ENCODE measurements around the gene STUB1.

- TF ChIP-seq REST (IDR thresholded peaks at IDR 0.05; ENCODE audit: insufficient read depth in 1 of 2, low read depth in 2 of 2, low read length in 2 of 2) (no peak), POLR2AphosphoS5 (IDR thresholded peaks at IDR 0.05; ENCODE audit: low read depth, low read length) (no peak)
Measured at GRCh38 chr16:722835-723633, 42.8 kb downstream of the STUB1 start.
